ENCODE measurements around the gene SEMA3D. TPM values are rescaled to one million over a fixed set of nuclear protein-coding genes. Genes with fewer than 3 reads are reported as not detected.
A peak's percentile ranks its signal among the peaks of the same experiment; 100 is the strongest.

The SEMA3D gene
- total RNA-seq, 1 donor from 2014 or later: 4.5 TPM

- Histone ChIP-seq H3K27me3 (no peaks in the 10 kb centered on the region), H3K27ac (no peak overlapping the region), H3K4me3 (no peak overlapping the region), H3K36me3 (no peaks in the 10 kb centered on the region), H3K4me1 (no peaks in the 10 kb centered on the region), H3K9me3 (no peaks in the 10 kb centered on the region)
- DNase-seq (ENCODE audit: low spot score in 2 of 2): no peak
- intact Hi-C loops (cut with DNase I): loop anchor here (10.0 kb wide), 1 partner anchor 426 kb away; no protein-coding TSS in a partner anchor
- TF ChIP-seq CTCF (IDR thresholded peaks at IDR 0.05): no peak
Observed at GRCh38 chr7:85038466-85038865, 148.4 kb downstream of the SEMA3D start.

GRCh38 chr7:85033263-85033662 lies 153.6 kb downstream of the SEMA3D start:
- Histone ChIP-seq H3K27me3 (no peaks in the 10 kb centered on the region), H3K9me3 (no peaks in the 10 kb centered on the region), H3K36me3 (no peaks in the 10 kb centered on the region), H3K4me1 (no peaks in the 10 kb centered on the region), H3K4me3 (no peak overlapping the region), H3K27ac (no peak overlapping the region)
- intact Hi-C loops (cut with DNase I): loop anchor here (5.0 to 10.0 kb wide), 2 partner anchors 432 to 819 kb away; no protein-coding TSS in a partner anchor
- DNase-seq (ENCODE audit: low spot score in 2 of 2): no peak
- no peak for TF ChIP-seq CTCF (IDR thresholded peaks at IDR 0.05)

- no peak for DNase-seq (ENCODE audit: low spot score in 2 of 2)
- intact Hi-C loops (cut with DNase I): loop anchor here (5.0 to 10.0 kb wide), 2 partner anchors 433 to 821 kb away; no protein-coding TSS in a partner anchor
- H3K36me3 ChIP-seq: no peaks in the 10 kb centered on the region
- H3K27ac ChIP-seq: no peak overlapping the region
- no peak overlapping the region for H3K4me3 ChIP-seq
- no peaks in the 10 kb centered on the region for H3K27me3 ChIP-seq
- TF ChIP-seq CTCF (IDR thresholded peaks at IDR 0.05): no peak
- H3K4me1 ChIP-seq: no peaks in the 10 kb centered on the region
- no peaks in the 10 kb centered on the region for H3K9me3 ChIP-seq
Observed at GRCh38 chr7:85031475-85031874, 155.4 kb downstream of the SEMA3D start.

- no peaks in the 10 kb centered on the region for H3K36me3 ChIP-seq
- DNase-seq (ENCODE audit: low spot score in 2 of 2): no peak
- no peak overlapping the region for H3K27ac ChIP-seq
- H3K4me1 ChIP-seq: no peaks in the 10 kb centered on the region
- H3K27me3 ChIP-seq: no peaks in the 10 kb centered on the region
- no peak overlapping the region for H3K4me3 ChIP-seq
- no peaks in the 10 kb centered on the region for H3K9me3 ChIP-seq
- peak in 2 of 3 experiments; percentile 31 to 51 for TF ChIP-seq CTCF (IDR thresholded peaks at IDR 0.05)
- intact Hi-C loops (cut with DNase I): loop anchor here (5.0 to 10.0 kb wide), 2 partner anchors 434 to 821 kb away; no protein-coding TSS in a partner anchor
Observed at GRCh38 chr7:85030893-85031292, 156.0 kb downstream of the SEMA3D start.

GRCh38 chr7:85025312-85025756 lies 161.5 kb downstream of the SEMA3D start:
- intact Hi-C loops (cut with DNase I): loop anchor here (5.0 to 10.0 kb wide), 2 partner anchors 411 to 527 kb away; no protein-coding TSS in a partner anchor
- H3K4me3 ChIP-seq: no peak overlapping the region

More at GRCh38 chr7:85025312-85025756, 161.5 kb downstream of the SEMA3D start:
- Histone ChIP-seq H3K4me1 (no peaks in the 10 kb centered on the region), H3K27me3 (no peaks in the 10 kb centered on the region), H3K27ac (no peak overlapping the region), H3K36me3 (no peaks in the 10 kb centered on the region), H3K9me3 (no peaks in the 10 kb centered on the region)
- no peak for TF ChIP-seq CTCF (IDR thresholded peaks at IDR 0.05)
- DNase-seq (ENCODE audit: low spot score in 2 of 2): no peak
